Liver (tissue), 3 donors: ENCODE measurements around the gene SLC7A4.

Experiments
- CTCF ChIP-seq: fragments of 150-350 bp; IDR thresholded peaks from 2 replicates; pipeline ENCODE4 v1.5.1; 2017; ENCODE audit warnings: improper control_type of control experiment, low read depth, low read length; ENCODE audit not compliant: missing input control
- JUND ChIP-seq, 2 donors: IDR thresholded peaks; 2 replicates each; pipeline ENCODE4 v1.6.1; 2016; ENCODE audit warnings: antibody characterized with exemption in 2 of 2
- TAF1 ChIP-seq: conservative IDR thresholded peaks from 2 replicates; pipeline ENCODE4 v1.6.1; 2016; ENCODE audit warnings: antibody characterized with exemption, mild to moderate bottlenecking
- ZBTB33 ChIP-seq: IDR thresholded peaks from 2 replicates; pipeline ENCODE4 v1.6.1; 2016; ENCODE audit warnings: antibody characterized with exemption
- donor health status: healthy.
- donor health status: healthy.

- TF ChIP-seq CTCF (no peak), TAF1 (no peak), JUND (IDR thresholded peaks at IDR 0.05) (no peak), ZBTB33 (no peak)
Measured at GRCh38 chr22:21080435-21081137, 48.2 kb upstream of the SLC7A4 start.
